Progenitor cell of endocrine pancreas (in vitro differentiated cells): ENCODE data around the gene RAB11FIP5. TPM values are rescaled to one million over a fixed set of nuclear protein-coding genes. Genes with fewer than 3 reads are reported as not detected.

Experiments used
- DNase-seq: peaks from one replicate; pipeline ENCODE4 v3.0.0; 2021; ENCODE audit warnings: low spot score; ENCODE audit not compliant: unreplicated experiment
- H3K27ac Mint-ChIP-seq: 2 replicates; pipeline ENCODE4 v1.8.0; 2021; ENCODE audit warnings: mild to moderate bottlenecking, moderate library complexity, mixed read lengths
- H3K27me3 Mint-ChIP-seq: 2 replicates; pipeline ENCODE4 v1.8.0; 2021; ENCODE audit warnings: mixed read lengths
- H3K36me3 Mint-ChIP-seq: 2 replicates; pipeline ENCODE4 v1.8.0; 2022; ENCODE audit warnings: mixed read lengths; ENCODE audit not compliant: insufficient read depth
- H3K4me1 Mint-ChIP-seq: 2 replicates; pipeline ENCODE4 v1.8.0; 2021; ENCODE audit warnings: low read depth, mixed read lengths
- H3K4me3 Mint-ChIP-seq: 2 replicates; pipeline ENCODE4 v1.8.0; 2021; ENCODE audit warnings: low read depth, mild to moderate bottlenecking, moderate library complexity, mixed read lengths
- H3K9me3 Mint-ChIP-seq: 2 replicates; pipeline ENCODE4 v1.8.0; 2021; ENCODE audit warnings: low read depth, mixed read lengths
- total RNA-seq: library from RNA; stranded (reverse); gene quantifications from 2 replicates; pipeline ENCODE4 v1.2.1, GENCODE V29; 2021
- TF ChIP-seq, protein P1 (sequence below): fragments of 200-600 bp; sonication (generic); IDR thresholded peaks from one replicate; pipeline ENCODE4 v1.5.0; 2021; ENCODE audit warnings: antibody characterized with exemption, mild to moderate bottlenecking; ENCODE audit not compliant: unreplicated experiment

Gene RAB11FIP5
- total RNA-seq, 1 donor from 2014 or later, result 23.5 TPM

DNA sequence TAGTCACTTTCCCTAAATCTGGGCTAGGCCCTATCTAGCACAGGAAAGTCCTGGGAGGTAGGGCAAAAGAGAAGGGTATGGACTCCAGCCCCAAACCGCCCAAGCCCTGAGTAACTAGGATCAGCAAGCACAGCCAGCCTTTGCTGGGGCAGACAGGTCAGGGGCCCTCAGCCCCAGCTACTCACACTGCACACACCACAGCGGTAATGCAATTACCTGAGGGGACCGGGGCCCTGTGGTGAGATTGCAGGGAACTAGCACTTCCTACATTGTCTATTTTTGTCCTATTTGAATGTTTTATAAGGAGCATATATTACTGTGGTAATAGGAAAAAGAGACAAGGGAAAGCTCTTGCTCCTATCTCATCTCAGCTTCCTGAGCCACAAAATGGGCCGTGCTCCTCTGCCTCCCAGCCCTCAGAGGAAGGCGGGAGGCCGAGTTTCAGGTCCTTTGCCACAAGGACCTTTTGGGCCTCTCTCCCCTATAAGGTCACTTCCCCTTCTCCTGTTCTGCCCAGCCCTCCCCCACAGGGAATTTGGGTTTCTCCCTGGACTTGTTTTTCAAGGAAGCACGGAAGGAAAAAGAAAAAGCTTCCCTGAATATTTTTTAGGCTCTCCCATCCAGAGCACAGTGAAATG lies 20.5 kb downstream of the RAB11FIP5 start:
- H3K27ac Mint-ChIP-seq, result peak overlapping the region; percentile 75
- H3K4me3 Mint-ChIP-seq, result no peak overlapping the region
- TF ChIP-seq, protein P1, sequence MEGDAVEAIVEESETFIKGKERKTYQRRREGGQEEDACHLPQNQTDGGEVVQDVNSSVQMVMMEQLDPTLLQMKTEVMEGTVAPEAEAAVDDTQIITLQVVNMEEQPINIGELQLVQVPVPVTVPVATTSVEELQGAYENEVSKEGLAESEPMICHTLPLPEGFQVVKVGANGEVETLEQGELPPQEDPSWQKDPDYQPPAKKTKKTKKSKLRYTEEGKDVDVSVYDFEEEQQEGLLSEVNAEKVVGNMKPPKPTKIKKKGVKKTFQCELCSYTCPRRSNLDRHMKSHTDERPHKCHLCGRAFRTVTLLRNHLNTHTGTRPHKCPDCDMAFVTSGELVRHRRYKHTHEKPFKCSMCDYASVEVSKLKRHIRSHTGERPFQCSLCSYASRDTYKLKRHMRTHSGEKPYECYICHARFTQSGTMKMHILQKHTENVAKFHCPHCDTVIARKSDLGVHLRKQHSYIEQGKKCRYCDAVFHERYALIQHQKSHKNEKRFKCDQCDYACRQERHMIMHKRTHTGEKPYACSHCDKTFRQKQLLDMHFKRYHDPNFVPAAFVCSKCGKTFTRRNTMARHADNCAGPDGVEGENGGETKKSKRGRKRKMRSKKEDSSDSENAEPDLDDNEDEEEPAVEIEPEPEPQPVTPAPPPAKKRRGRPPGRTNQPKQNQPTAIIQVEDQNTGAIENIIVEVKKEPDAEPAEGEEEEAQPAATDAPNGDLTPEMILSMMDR, result no peak
- H3K27me3 Mint-ChIP-seq, result no peaks in the 10 kb centered on the region
- no peaks in the 10 kb centered on the region for H3K9me3 Mint-ChIP-seq
- peaks cover 2% of the 10 kb centered on the region for H3K36me3 Mint-ChIP-seq
- H3K4me1 Mint-ChIP-seq, result peaks cover 21% of the 10 kb centered on the region
- no peak for DNase-seq

DNA sequence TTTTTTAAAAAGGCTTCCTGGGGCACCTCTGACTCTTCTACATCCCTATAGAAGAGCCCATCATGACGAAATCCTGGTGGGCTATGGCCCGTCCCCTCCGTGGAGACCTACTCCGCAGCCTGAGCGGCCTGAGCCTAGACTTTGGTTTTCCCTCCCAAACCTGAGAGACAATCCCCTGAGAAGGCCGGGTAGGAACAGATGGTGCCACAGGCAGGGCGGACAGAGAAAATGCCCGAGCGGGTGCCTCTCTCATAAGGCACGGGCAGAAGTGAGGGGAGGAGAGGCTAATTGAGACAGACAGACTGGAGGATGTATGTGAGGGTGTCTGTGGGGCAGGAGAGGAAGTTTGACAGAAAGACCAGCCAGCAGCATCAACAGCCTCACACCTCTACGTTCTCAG lies 21.1 kb downstream of the RAB11FIP5 start:
- DNase-seq, result no peak
- Mint-ChIP-seq H3K27ac (peak overlapping the region; percentile 75), H3K4me1 (peaks cover 21% of the 10 kb centered on the region), H3K4me3 (no peak overlapping the region), H3K27me3 (no peaks in the 10 kb centered on the region), H3K36me3 (peaks cover 2% of the 10 kb centered on the region), H3K9me3 (no peaks in the 10 kb centered on the region)
- TF ChIP-seq, protein P1, result no peak

DNA sequence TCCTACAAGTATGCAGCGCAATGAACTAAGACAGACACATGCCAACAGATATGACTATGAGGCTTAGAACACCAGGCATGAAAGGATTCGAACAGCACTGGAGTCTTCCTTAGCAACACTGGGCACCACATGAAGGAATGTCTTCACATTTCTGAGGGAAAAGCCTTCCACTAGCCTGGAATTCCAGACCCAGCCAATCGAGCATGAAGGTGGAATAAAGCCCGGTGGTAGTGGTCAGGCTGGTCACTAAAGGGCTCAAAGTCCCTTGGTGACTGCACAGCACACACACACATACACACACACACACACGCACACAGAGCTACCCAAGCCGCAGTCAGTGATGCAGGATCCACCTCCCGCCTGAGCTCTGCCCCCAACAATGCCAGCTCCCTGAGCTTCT lies 21.6 kb downstream of the RAB11FIP5 start:
- TF ChIP-seq, protein P1, result no peak
- no peak overlapping the region for H3K4me3 Mint-ChIP-seq
- peaks cover 2% of the 10 kb centered on the region for H3K36me3 Mint-ChIP-seq
- DNase-seq, result no peak
- no peaks in the 10 kb centered on the region for H3K27me3 Mint-ChIP-seq
- no peaks in the 10 kb centered on the region for H3K9me3 Mint-ChIP-seq
- peaks cover 21% of the 10 kb centered on the region for H3K4me1 Mint-ChIP-seq
- H3K27ac Mint-ChIP-seq, result peak overlapping the region; percentile 67

DNA sequence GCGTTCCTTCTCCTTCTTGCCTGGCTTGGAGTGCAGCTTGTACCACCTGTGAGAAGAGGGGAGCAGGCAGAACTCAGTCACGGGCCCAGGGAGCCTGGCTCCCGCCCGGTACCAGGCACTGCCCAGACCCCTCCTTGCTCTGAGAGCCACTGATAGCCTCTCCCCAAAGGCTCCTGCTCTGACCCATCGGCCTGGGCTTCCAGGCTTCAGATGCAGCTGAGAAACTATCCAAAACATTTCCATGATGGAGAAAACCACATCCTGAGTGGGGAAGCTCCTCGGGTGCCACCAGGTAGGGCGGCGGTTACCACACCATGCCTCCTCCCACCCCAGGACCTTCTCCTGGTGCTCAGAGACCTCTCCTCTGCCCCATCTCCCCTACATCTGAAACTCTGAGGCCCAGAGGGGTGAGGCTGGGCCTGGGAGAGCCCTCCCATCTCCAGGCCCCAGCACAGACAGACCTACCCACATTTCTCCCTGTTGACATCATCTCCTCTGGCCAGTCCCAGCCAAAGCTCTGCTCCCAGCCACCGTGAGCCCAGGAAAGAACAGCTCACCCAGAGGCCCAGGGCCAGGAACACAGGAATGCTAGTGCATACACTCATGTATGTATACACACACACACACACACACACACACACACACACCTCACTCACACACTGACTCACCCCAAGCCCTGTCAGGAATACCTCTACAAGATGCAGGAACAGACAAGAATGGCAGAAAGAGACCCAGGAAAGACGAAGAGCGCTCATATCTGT lies 23.3 kb downstream of the RAB11FIP5 start:
- H3K36me3 Mint-ChIP-seq, result peaks cover 2% of the 10 kb centered on the region

DNA sequence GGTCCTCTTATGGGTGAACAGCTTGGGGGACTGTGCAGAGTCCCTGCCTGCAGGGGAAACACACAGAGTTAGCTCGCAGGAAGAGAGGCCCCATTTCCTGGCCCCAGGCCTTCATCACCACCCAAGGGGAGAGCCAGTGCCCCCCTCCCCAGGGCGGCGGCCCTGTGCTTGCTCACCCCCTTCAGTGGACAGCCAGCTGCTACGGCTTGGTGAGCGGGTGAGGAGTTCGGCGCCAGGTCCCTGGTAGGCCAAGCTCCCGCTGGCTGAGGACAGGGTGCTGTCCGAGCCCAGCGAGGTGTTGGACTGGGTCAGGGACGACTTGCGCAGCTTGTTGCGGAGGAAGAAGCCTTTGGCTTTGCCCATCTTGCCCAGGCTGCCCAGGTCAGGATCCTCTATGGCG lies 24.0 kb downstream of the RAB11FIP5 start:
- no peak for DNase-seq
- H3K36me3 Mint-ChIP-seq, result peaks cover 2% of the 10 kb centered on the region
- peaks cover 24% of the 10 kb centered on the region for H3K4me1 Mint-ChIP-seq
- H3K27me3 Mint-ChIP-seq, result no peaks in the 10 kb centered on the region
- H3K27ac Mint-ChIP-seq, result no peak overlapping the region
- no peak overlapping the region for H3K4me3 Mint-ChIP-seq
- TF ChIP-seq, protein P1, result no peak
- no peaks in the 10 kb centered on the region for H3K9me3 Mint-ChIP-seq

More for the DNA sequence above, 23.3 kb downstream of the RAB11FIP5 start:
- no peaks in the 10 kb centered on the region for H3K9me3 Mint-ChIP-seq
- no peaks in the 10 kb centered on the region for H3K27me3 Mint-ChIP-seq
- H3K4me3 Mint-ChIP-seq, result no peak overlapping the region
- H3K4me1 Mint-ChIP-seq, result peaks cover 26% of the 10 kb centered on the region
- H3K27ac Mint-ChIP-seq, result peak overlapping the region; percentile 84
- no peak for DNase-seq
- TF ChIP-seq, protein P1, result no peak
